HG03457 (cell line): Measurements from ENCODE around the gene PTPRB.

Source experiments
- ATAC-seq: cut with Tn5 transposase; IDR thresholded peaks from one replicate; pipeline ENCODE4 v1.9.1; 2021; ENCODE audit warnings: moderate number of reproducible peaks; ENCODE audit not compliant: unreplicated experiment

Gene PTPRB

DNA sequence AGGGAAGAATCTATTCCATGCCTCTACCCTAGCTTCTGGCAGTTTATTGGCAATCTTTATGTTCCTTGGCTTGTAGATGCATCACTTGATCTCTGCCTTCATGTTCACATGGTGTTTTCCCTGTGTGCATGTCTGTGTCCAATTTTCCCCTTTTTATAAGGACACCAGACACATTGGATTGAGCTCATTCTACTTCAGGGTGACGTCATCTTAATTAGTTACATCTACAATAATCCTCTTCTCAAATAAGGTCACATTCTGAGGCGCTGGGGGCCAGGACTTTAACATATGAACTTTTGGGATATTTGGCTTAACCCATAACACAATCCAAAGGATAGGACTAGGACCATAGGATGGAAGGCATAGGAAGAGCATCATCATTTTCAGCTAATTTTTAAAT, 169.8 kb downstream of the PTPRB start:
- no peak for ATAC-seq

DNA sequence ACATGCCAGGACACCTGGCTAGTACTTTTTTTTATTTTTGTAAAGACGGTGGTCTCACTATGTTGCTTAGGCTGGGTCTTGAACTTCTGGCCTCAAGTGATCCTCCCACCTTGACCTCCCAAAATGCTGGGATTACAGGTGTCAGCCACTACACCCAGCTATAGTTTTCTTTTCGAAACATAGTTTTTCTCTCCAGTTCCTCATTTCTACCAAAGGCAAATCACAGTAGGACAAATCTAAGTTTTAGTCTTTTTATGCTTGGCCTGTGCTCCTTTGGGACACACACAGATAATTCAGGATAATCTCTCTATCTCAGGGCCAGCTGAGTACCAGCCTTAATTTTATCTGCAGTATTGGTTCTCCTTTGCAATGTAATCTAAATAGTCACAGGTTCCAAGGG, 170.5 kb downstream of the PTPRB start:
- no peak for ATAC-seq
